Activated CD8-positive, alpha-beta T cell treated with anti-CD3 and anti-CD28 coated beads, Interleukin-2, amount 10 ng/mL, durations not matched to agents 7 days and 5 days (primary cell): ENCODE measurements around the gene FOXM1. TPM values are rescaled to one million over a fixed set of nuclear protein-coding genes. Genes with fewer than 3 reads are reported as not detected.
A peak's percentile ranks its signal among the peaks of the same experiment; 100 is the strongest.

ENCODE experiments used
- ATAC-seq: fragments of 150-1000 bp; cut with Tn5 transposase; one replicate; pipeline ENCODE4 v1.10.0; 2021; ENCODE audit warnings: moderate library complexity
- CTCF ChIA-PET: fragments of 350-600 bp; sonication (Branson Sonifier 250); formaldehyde crosslinking; loops from one replicate; lab custom pipeline; 2021; ENCODE audit warnings: antibody characterized with exemption; lab: Charles Lee
- POLR2A ChIA-PET: fragments of 350-600 bp; sonication (Branson Sonifier 250); formaldehyde crosslinking; loops from one replicate; lab custom pipeline; 2021; ENCODE audit warnings: antibody characterized with exemption; lab: Charles Lee
- DNase-seq: peaks from one replicate; pipeline ENCODE4 v3.0.0-alpha.2; 2020
- H3K27ac Mint-ChIP-seq: one replicate; pipeline ENCODE4 v1.8.0; 2021; ENCODE audit warnings: mild to moderate bottlenecking, mixed read lengths
- H3K27me3 Mint-ChIP-seq: one replicate; pipeline ENCODE4 v1.8.0; 2021; ENCODE audit warnings: low read depth, mixed read lengths
- H3K36me3 Mint-ChIP-seq: one replicate; pipeline ENCODE4 v1.8.0; 2021; ENCODE audit warnings: low read depth, mixed read lengths
- H3K4me1 Mint-ChIP-seq: one replicate; pipeline ENCODE4 v1.8.0; 2021; ENCODE audit warnings: low read depth, mixed read lengths
- H3K4me3 Mint-ChIP-seq: one replicate; pipeline ENCODE4 v1.8.0; 2021; ENCODE audit warnings: mild to moderate bottlenecking, mixed read lengths
- H3K9me3 Mint-ChIP-seq: one replicate; pipeline ENCODE4 v1.8.0; 2022; ENCODE audit warnings: mixed read lengths; ENCODE audit not compliant: insufficient read depth
- total RNA-seq, 2 experiments: library from RNA; stranded (reverse); gene quantifications; one replicate each; pipeline ENCODE4 v1.2.3, GENCODE V29; 2021

Gene FOXM1
- total RNA-seq, 2 experiments from 2014 or later: 138 to 142 TPM

- POLR2A ChIA-PET: no interaction called here
- Mint-ChIP-seq H3K27me3 (no peaks in the 10 kb centered on the region), H3K27ac (no peak overlapping the region), H3K4me1 (peaks cover 17% of the 10 kb centered on the region), H3K4me3 (no peak overlapping the region), H3K9me3 (no peaks in the 10 kb centered on the region), H3K36me3 (peaks cover 6% of the 10 kb centered on the region)
- DNase-seq (no peak), ATAC-seq (no peak)
- CTCF ChIA-PET: interaction anchor here (1.0 to 1.2 kb wide), 2 partner anchors 10 to 49 kb away, joined by 3 to 4 read pairs; no protein-coding TSS in a partner anchor
These were observed 18.5 kb upstream of the FOXM1 start for GRCh38 chr12:2895511-2895910.

DNA sequence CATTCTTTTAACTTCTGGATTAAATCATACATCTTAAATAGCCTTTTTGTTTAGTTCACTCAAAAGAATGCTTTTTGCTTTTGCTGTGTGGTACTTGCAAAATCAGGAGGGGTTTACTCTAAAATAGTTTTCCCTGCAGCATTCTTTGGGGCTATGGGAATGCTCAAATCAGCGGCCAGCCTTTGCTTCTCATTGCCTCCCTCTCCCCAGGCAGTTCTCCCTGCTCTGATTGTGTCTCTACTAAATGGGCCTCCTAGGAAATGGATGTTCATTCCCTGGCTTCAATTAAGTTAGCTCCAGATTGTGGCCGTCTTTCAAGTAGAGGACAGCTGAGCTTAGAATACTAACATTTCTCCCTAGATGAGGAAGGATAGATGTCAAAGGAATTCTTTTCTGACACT lies 18.1 kb upstream of the FOXM1 start:
- DNase-seq (no peak), ATAC-seq (no peak)
- CTCF ChIA-PET: interaction anchor here (1.0 to 1.2 kb wide), 2 partner anchors 10 to 49 kb away, joined by 3 to 4 read pairs; no protein-coding TSS in a partner anchor
- no peaks in the 10 kb centered on the region for H3K9me3 Mint-ChIP-seq
- H3K36me3 Mint-ChIP-seq: peaks cover 6% of the 10 kb centered on the region
- no peak overlapping the region for H3K4me3 Mint-ChIP-seq
- no peak overlapping the region for H3K27ac Mint-ChIP-seq
- H3K4me1 Mint-ChIP-seq: peaks cover 22% of the 10 kb centered on the region
- POLR2A ChIA-PET: no interaction called here
- H3K27me3 Mint-ChIP-seq: no peaks in the 10 kb centered on the region

DNA sequence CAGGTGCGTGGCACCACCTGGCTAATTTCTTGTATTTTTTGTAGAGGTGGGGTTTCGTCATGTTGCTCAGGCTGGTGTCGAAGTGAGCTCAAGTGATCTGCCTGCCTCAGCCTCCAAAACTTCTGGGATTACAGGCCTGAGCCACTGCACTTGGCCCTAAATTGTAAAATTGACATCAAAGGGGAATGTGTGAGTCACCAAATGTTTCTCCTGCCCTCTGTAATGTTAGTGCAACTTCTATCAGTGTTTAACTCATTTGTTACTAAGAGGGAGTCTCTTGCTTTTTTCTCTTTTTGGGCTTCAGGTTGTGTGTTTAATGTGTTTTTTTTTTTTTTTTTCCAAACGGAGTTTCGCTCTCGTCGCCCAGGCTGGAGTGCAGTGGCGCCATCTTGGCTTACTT lies 16.0 kb upstream of the FOXM1 start:
- ATAC-seq: no peak
- peak overlapping the region; percentile 12 for H3K4me3 Mint-ChIP-seq
- no peaks in the 10 kb centered on the region for H3K27me3 Mint-ChIP-seq
- POLR2A ChIA-PET: interaction anchor here (0.6 to 1.0 kb wide), 3 partner anchors 10 to 25 kb away, joined by 3 read pairs; partner anchors contain the start of genes FOXM1 and RHNO1
- no peaks in the 10 kb centered on the region for H3K9me3 Mint-ChIP-seq
- peaks cover 39% of the 10 kb centered on the region for H3K4me1 Mint-ChIP-seq
- CTCF ChIA-PET: interaction anchor here (0.6 kb wide), 1 partner anchor 457 kb away, joined by 3 read pairs; no protein-coding TSS in a partner anchor
- peaks cover 19% of the 10 kb centered on the region for H3K36me3 Mint-ChIP-seq
- DNase-seq: no peak
- H3K27ac Mint-ChIP-seq: no peak overlapping the region

DNA sequence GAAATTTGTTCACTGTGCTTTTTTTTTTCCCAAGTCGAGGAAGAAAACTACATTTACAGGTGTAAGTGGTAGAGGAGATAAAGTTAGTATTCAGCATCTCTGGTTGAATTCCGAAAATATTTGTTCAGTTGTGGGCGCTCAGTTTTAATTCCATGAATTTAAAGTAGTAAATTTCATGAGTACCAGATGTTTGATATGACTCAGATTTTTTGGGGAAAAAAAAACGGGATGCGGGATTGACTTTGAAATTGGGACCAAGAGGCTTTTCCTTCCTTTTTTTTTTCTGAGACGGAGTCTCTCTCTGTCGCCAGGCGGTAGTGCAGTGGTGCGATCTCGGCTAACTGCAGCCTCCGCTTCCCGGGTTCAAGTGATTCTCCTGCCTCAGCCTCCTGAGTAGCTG lies 15.3 kb upstream of the FOXM1 start:
- CTCF ChIA-PET: no interaction called here
- Mint-ChIP-seq H3K9me3 (no peaks in the 10 kb centered on the region), H3K27me3 (no peaks in the 10 kb centered on the region), H3K36me3 (peaks cover 26% of the 10 kb centered on the region), H3K4me3 (peak overlapping the region; percentile 93), H3K4me1 (peaks cover 45% of the 10 kb centered on the region), H3K27ac (no peak overlapping the region)
- ATAC-seq (no peak), DNase-seq (no peak)
- POLR2A ChIA-PET: no interaction called here

GRCh38 chr12:2891240-2892053 lies 14.5 kb upstream of the FOXM1 start:
- Mint-ChIP-seq H3K36me3 (peaks cover 28% of the 10 kb centered on the region), H3K4me1 (peaks cover 45% of the 10 kb centered on the region), H3K4me3 (peak overlapping the region; percentile 93), H3K9me3 (no peaks in the 10 kb centered on the region), H3K27me3 (no peaks in the 10 kb centered on the region), H3K27ac (peak overlapping the region; percentile 66)
- DNase-seq (peak; percentile 45), ATAC-seq (peak; percentile 25)
- CTCF ChIA-PET: interaction anchor here (1.0 to 1.2 kb wide), 2 partner anchors 12 to 53 kb away, joined by 3 read pairs; no protein-coding TSS in a partner anchor
- POLR2A ChIA-PET: interaction anchor here (2.1 kb wide), 1 partner anchor 14 kb away, joined by 21 read pairs; the partner anchor contains the start of genes FOXM1 and RHNO1

- ATAC-seq (peak; percentile 99), DNase-seq (peak; percentile 98)
- H3K4me3 Mint-ChIP-seq: peak within 1 kb of the TSS; percentile 93
- H3K4me1 Mint-ChIP-seq: peaks cover 48% of the 10 kb centered on the region
- ChIA-PET CTCF (interaction anchor here (1.0 to 1.4 kb wide), 3 partner anchors 11 to 53 kb away, joined by 3 to 6 read pairs (median 3); no protein-coding TSS in a partner anchor), POLR2A (interaction anchor here (1.1 to 2.1 kb wide), 2 partner anchors 12 to 14 kb away, joined by 4 to 21 read pairs; partner anchors contain the start of genes FOXM1 and RHNO1)
- H3K27ac Mint-ChIP-seq: peak within 1 kb of the TSS; percentile 92
- no peaks in the 10 kb centered on the region for H3K9me3 Mint-ChIP-seq
- H3K36me3 Mint-ChIP-seq: peaks cover 34% of the 10 kb centered on the region
- no peaks in the 10 kb centered on the region for H3K27me3 Mint-ChIP-seq
These were observed 13.6 kb upstream of the FOXM1 start, which contains the start of gene TULP3 for GRCh38 chr12:2890388-2891239. Gene TULP3, plus strand, starts transcription at chr12:2890891. Its CDS starts 57 bp downstream, at chr12:2890948.

- ChIA-PET CTCF (interaction anchor here (1.2 to 1.4 kb wide), 2 partner anchors 11 to 36 kb away, joined by 3 to 6 read pairs; no protein-coding TSS in a partner anchor), POLR2A (interaction anchor here (1.1 to 2.1 kb wide), 2 partner anchors 12 to 13 kb away, joined by 4 to 21 read pairs; partner anchors contain the start of genes FOXM1 and RHNO1)
- H3K9me3 Mint-ChIP-seq: no peaks in the 10 kb centered on the region
- peak overlapping the region; percentile 93 for H3K4me3 Mint-ChIP-seq
- H3K36me3 Mint-ChIP-seq: peaks cover 38% of the 10 kb centered on the region
- peak overlapping the region; percentile 92 for H3K27ac Mint-ChIP-seq
- H3K4me1 Mint-ChIP-seq: peaks cover 51% of the 10 kb centered on the region
- no peaks in the 10 kb centered on the region for H3K27me3 Mint-ChIP-seq
- DNase-seq (no peak), ATAC-seq (no peak)
These were observed 13.0 kb upstream of the FOXM1 start for GRCh38 chr12:2890001-2890387.

- no peak for ATAC-seq
These were observed 9.9 kb upstream of the FOXM1 start for GRCh38 chr12:2886768-2887450.

GRCh38 chr12:2884810-2885209 lies 7.8 kb upstream of the FOXM1 start:
- H3K4me3 Mint-ChIP-seq: no peak overlapping the region
- peak overlapping the region; percentile 74 for H3K27ac Mint-ChIP-seq
- H3K9me3 Mint-ChIP-seq: no peaks in the 10 kb centered on the region
- ChIA-PET CTCF (interaction anchor here (0.7 to 2.2 kb wide), 13 partner anchors 8 to 194 kb away, joined by 3 to 16 read pairs (median 4); partner anchors contain the start of genes FOXM1 and RHNO1), POLR2A (interaction anchor here (1.0 kb wide), 1 partner anchor 8 kb away, joined by 7 read pairs; the partner anchor contains the start of genes FOXM1 and RHNO1)
- ATAC-seq (no peak), DNase-seq (no peak)
- no peaks in the 10 kb centered on the region for H3K27me3 Mint-ChIP-seq
- H3K4me1 Mint-ChIP-seq: peaks cover 54% of the 10 kb centered on the region
- peaks cover 50% of the 10 kb centered on the region for H3K36me3 Mint-ChIP-seq

More at GRCh38 chr12:2886768-2887450, 9.9 kb upstream of the FOXM1 start:
- peaks cover 44% of the 10 kb centered on the region for H3K36me3 Mint-ChIP-seq
- ChIA-PET POLR2A (interaction anchor here (1.0 to 1.6 kb wide), 3 partner anchors 8 to 11 kb away, joined by 4 to 6 read pairs (median 4); partner anchors contain the start of genes FOXM1 and RHNO1), CTCF (interaction anchor here (0.8 to 2.2 kb wide), 4 partner anchors 9 to 147 kb away, joined by 3 to 16 read pairs (median 6); no protein-coding TSS in a partner anchor)
- DNase-seq: no peak
- H3K27ac Mint-ChIP-seq: no peak overlapping the region
- no peak overlapping the region for H3K4me3 Mint-ChIP-seq
- H3K9me3 Mint-ChIP-seq: no peaks in the 10 kb centered on the region
- peaks cover 59% of the 10 kb centered on the region for H3K4me1 Mint-ChIP-seq
- no peaks in the 10 kb centered on the region for H3K27me3 Mint-ChIP-seq

GRCh38 chr12:2879853-2880252 lies 2.9 kb upstream of the FOXM1 start:
- CTCF ChIA-PET: interaction anchor here (0.8 to 1.3 kb wide), 3 partner anchors 11 to 193 kb away, joined by 3 read pairs; partner anchors contain the start of gene TULP3
- Mint-ChIP-seq H3K36me3 (peaks cover 48% of the 10 kb centered on the region), H3K27ac (peak overlapping the region; percentile 83), H3K4me1 (peaks cover 50% of the 10 kb centered on the region), H3K27me3 (no peaks in the 10 kb centered on the region), H3K9me3 (no peaks in the 10 kb centered on the region), H3K4me3 (peak overlapping the region; percentile 85)
- DNase-seq: no peak
- no peak for ATAC-seq
- POLR2A ChIA-PET: no interaction called here
